HG02588 (cell line): ENCODE results near the gene ASTL.

Experiments used
- ATAC-seq: cut with Tn5 transposase; IDR thresholded peaks from one replicate; pipeline ENCODE4 v1.9.1; 2021; ENCODE audit warnings: mild to moderate bottlenecking, moderate library complexity; ENCODE audit not compliant: unreplicated experiment

Gene ASTL

GRCh38 chr2:96130483-96130882 is 7.8 kb downstream of the ASTL start:
- no peak for ATAC-seq

DNA sequence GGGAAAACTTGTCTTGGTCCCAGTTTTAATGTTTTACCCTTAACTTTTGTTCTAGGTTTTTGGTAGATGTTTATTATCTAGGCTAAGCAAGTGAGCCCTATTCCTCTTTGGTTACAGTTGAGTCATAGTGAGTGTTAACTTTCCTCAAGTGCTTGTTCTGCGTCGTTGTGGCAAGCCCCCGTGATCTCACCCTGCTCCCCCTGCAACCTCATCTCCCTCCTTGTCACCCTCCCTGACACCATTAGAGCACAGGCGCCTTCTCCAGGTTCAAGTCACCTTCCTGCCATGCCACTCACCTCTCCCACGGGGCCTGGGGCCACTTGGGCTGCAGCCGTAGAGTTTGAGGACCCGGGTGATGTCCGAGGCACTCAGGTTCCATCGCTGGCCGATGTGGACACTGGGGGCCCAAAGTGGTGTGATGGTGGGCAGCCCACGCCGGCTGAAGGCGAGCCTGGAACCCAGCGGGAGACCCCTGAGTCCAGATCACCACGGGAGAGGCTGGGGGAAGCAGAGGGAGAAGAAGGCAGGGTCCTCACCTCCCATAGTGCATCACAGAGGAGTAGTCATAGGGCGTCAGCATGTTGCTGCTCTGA is 8.7 kb downstream of the ASTL start:
- no peak for ATAC-seq

DNA sequence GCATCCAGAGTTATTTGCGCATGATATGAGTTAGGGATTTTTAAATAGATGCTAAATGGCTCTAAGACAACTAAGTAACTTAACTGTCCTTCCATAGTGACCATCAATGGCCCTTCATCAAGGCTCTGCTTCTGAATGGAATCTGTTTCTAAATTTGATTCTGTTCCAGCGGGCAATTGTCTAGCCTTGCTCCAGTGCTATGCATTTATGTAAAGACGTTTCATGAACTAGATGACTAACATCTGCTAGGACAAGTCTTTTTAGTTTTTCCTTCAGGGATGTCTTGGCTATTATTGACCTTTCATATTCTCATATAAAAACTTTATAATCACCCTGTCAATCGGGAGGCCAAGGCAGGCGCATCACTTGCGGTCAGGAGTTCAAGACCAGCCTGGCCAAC is 9.8 kb downstream of the ASTL start:
- ATAC-seq: no peak

- no peak for ATAC-seq
These were observed 13.7 kb downstream of the ASTL start for GRCh38 chr2:96124406-96125265.

DNA sequence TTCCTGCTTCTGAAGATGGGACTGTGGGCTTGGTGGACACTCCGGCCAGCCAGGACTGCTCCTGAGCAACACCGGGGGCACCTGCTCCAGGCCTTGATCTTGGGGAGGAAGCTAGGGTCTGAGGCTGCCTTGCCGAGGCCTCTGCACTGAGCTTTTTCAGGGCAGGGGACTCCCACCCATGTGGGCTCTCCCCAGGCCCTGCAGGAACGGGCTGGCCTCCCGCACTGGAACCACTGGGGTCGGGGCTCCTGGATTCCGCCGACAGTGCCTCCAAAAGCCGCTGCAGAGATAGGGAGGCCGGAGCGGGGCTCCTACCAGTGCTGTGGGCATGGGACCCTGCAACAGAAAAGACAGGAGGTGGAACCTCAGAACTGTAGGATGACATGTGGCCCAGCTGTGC is 14.4 kb downstream of the ASTL start:
- ATAC-seq: no peak

GRCh38 chr2:96123290-96123689 is 15.0 kb downstream of the ASTL start:
- no peak for ATAC-seq

GRCh38 chr2:96122391-96122790 is 15.9 kb downstream of the ASTL start:
- no peak for ATAC-seq

DNA sequence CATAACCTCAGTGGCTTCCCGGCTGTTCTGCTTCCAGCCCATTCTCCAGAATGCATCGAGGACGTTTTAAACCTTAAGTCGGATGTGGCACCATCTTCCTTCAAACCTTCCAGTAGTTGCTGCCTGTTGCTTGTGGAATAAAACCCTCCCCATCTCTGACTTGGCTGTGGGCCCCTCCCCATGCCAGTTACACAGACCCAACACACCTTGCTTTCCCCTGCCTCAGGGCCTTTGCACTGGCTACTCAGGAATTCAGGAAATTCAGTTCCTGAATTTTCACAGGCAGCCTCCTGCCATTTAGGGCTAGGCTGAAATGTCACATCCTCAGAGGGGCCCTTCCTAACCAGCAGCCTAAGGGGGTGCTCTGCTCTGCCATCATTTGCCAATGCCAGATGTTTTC is 16.9 kb downstream of the ASTL start:
- no peak for ATAC-seq

DNA sequence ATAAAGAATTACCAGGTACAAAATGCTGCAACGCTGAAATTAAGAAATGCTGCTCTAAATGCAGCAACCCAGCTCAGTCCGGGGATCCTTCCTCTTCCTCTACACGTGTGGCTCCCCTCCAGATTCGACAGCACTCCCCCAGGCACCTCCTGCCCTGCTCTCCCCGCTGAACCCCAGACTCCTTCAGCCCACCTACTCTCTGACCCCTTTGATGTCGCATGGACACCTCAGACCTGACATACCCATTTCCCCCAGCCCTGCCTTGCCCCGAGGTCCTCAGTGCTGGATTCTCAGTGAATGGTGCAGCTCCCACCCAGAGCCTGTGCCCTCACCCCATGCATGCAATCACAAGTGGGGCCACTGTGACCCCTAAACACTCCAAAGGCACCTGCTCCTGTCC is 17.3 kb downstream of the ASTL start:
- ATAC-seq: no peak

- no peak for ATAC-seq
These were observed 18.1 kb downstream of the ASTL start for GRCh38 chr2:96120091-96120720.

- no peak for ATAC-seq
These were observed 18.9 kb downstream of the ASTL start for GRCh38 chr2:96119389-96119751.

DNA sequence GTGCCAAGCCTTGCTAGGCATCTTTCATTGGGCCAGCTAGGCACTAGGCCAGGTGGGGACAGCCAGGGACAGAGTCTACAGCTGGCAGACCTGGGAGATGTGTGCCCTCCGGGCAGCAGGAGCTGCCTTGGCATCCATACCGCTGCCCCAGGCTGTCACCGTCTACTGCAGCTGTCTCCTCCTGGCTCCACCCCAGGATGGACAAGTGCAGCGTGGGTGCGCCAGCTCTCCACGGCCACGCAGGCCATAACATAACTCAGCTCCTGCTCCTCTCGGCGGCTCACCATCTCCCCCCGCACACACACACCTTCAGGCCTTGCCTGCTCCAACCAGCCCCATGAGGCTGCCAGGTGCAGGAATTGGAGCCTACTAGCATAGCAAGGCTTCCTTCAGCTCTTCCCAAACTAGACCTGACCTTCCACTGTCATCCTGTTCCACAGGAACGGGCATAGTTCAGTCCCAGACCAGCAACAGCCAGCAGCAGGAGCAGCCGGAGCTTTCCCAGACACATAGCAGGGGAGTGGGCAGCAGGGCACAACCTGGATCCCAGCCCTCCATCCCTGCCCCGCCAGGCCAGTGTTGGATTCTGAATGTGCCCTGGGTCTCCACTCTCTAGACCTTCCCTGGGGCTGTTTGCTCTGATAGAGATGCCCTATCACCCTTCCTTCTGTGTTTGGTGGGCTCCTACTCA is 19.5 kb downstream of the ASTL start:
- no peak for ATAC-seq

GRCh38 chr2:96117701-96118588 is 20.4 kb downstream of the ASTL start:
- ATAC-seq: no peak

- ATAC-seq: peak; percentile 73
These were observed 21.3 kb downstream of the ASTL start for GRCh38 chr2:96116879-96117533.

- peak; percentile 45 for ATAC-seq
These were observed 21.9 kb downstream of the ASTL start, which contains the start of gene ADRA2B for GRCh38 chr2:96116424-96116878. Gene ADRA2B, minus strand, starts transcription at chr2:96116571. Its CDS starts 422 bp downstream, at chr2:96116149.

DNA sequence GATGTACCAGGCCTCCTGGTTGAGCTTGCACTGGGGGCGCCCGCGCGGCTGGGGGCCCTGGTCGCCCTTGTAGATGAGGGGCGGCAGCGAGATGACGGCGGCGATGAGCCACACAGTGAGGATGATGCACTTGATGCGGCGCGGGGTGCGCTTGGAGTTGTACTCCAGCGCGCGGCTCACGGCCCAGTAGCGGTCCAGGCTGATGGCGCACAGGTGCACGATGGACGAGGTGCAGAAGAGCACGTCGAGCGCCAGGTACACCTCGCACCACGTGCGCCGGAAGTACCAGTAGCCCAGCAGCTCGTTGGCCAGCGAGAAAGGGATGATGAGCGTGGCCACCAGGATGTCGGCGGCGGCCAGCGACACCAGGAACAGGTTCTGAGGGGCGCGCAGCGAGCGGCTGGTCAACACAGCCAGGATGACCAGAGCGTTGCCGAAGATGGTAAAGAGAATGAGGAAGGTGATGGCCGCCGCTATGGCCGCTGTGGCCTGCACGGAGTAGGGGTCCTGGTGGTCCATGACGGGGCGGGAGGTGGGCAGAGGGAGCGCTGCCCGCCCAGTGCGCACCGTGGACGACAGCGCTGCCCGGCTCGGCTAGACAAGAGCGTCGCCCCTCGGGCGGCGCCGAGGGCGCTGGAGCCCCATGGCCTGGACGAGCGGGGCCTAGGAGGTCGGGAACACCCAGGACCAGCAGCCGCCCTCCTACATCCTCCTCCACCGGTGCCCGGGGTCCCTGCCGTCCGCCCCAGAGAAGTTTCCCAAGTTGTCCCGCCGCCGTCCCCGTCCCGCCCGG is 22.5 kb downstream of the ASTL start:
- no peak for ATAC-seq

DNA sequence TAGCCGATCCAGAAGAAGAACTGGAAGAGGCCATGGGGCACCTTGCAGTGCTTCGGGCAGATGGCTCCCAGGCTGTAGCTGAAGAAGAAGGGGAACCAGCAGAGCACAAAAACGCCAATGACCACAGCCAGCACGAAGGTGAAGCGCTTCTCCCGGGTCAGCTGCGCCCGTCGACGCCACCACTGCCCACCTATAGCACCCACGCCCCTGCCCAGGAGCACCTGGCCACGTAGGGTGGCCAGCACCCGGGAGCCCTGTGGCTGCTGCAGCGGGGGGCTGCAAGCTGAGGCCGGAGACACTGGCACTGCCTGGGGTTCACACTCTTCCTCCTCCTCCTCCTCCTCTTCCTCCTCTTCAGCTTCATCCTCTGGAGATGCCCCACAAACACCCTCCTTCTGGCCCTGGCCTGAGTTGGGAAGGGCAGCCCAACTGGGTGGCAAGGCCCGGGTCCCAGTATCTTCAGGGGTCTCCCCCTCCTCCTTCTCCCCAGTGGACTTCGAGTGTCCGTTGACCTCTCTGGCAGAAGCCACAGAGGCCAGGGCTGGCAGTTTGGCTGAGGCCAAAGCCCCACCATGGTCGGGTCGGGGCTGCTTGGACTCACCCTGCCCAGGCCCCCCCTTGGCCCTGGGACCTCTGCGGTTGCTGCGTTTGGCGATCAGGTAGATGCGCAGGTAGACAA is 23.3 kb downstream of the ASTL start:
- ATAC-seq: no peak

DNA sequence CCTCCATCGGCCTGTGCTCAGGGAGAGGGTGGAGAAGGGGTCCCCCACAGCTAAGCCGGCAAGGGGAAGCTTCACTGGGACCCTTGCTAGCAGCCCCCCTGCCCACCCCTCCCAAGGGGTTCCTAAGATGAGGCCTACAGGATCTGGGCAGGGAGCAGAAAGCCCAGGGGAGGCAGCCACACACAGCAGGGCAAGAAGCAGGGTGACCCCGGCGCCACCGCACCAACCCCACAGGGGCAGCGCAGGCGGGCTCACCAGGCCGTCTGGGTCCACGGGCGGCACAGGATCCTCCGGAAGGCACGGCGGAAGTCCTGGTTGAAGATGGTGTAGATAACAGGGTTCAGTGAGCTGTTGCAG is 23.8 kb downstream of the ASTL start:
- no peak for ATAC-seq

- no peak for ATAC-seq
These were observed 24.4 kb downstream of the ASTL start for GRCh38 chr2:96113951-96114350.
